NCI-H524 treated with DMSO at 0.1 percent for 48 hours (cell line): ENCODE data around the gene TAF9.
"Not testable (repeated sequence)": the region's sequence is repeated elsewhere in the genome, so short reads cannot be mapped to it uniquely, and the experiment has no call there.

Source experiments
- DNase-seq: peaks from one replicate; lab custom pipeline; 2025; lab: John Stamatoyannopoulos, UW

Gene TAF9

GRCh38 chr5:69335341-69335935 lies 33.9 kb downstream of the TAF9 start:
- no peak for DNase-seq

GRCh38 chr5:69334793-69335268 lies 34.5 kb downstream of the TAF9 start:
- no peak for DNase-seq

GRCh38 chr5:69333668-69334315 lies 35.5 kb downstream of the TAF9 start:
- not testable (repeated sequence) for DNase-seq

GRCh38 chr5:69331528-69332445 lies 37.5 kb downstream of the TAF9 start:
- no peak for DNase-seq

- no peak for DNase-seq
Measured at GRCh38 chr5:69329905-69330489, 39.3 kb downstream of the TAF9 start.

- DNase-seq = no peak
Measured at GRCh38 chr5:69326365-69326764, 43.0 kb downstream of the TAF9 start.

GRCh38 chr5:69317391-69317790 lies 51.9 kb downstream of the TAF9 start:
- DNase-seq = no peak

- DNase-seq = no peak
Measured at GRCh38 chr5:69315972-69316371, 53.3 kb downstream of the TAF9 start.
